Renal cortex interstitium (tissue), 11 donors: ENCODE data around the gene SIRPG. TPM values are rescaled to one million over a fixed set of nuclear protein-coding genes. Genes with fewer than 3 reads are reported as not detected.

Experiments
- DNase-seq, 11 donors: peaks; one replicate each; pipeline ENCODE4 v3.0.0-alpha.2; 2013; ENCODE audit warnings: low read depth in 9 of 11, low spot score in 4 of 11; ENCODE audit errors: extremely low read depth in 1 of 11
- polyA plus RNA-seq, 3 donors: library from polyadenylated mRNA; unstranded; fragments of 120-200 nt; gene quantifications; one replicate each; pipeline ENCODE4 v1.2.1, GENCODE V29; 2013; ENCODE audit not compliant: insufficient read length in 3 of 3

SIRPG gene
- polyA plus RNA-seq, 3 donors, result not detected

DNA sequence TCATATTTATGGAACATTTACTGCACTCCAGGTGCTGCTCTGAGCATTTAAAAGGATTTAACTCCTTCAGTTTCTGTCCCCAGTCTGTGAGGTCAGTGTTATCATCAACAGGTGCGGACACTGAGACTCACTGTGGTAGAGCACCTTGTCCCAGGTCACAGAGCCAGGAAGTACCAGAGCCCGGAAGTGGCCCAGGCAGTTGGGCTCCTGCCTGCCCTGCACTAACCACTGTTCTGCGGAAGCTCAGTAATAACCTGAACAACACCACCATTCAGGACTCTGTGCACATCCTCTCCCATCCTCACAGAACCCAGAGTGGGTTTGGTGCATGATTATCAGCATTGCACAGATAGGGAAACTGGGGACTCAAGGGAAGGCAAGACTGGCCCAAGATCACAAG, 16.8 kb upstream of the SIRPG start:
- DNase-seq, result no peak

DNA sequence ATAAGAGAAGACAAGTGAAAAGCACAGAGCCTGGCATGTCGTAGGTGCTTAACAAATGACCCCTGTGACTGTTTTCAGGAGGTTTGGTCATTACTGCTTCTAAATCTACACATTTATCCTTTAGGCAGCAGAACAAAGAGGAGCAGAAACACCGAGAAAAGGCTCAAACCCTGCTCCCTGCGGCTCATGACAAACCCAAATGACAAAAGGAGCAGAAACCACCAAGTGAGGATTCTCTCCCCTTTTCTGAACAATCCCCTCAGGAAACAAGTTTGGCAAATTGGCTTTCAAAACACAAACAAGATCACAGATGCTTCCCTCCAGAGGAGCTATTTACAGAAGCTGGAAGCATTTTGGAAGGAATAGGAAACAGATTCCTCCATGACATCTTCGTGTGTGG, 15.8 kb upstream of the SIRPG start:
- no peak for DNase-seq

DNA sequence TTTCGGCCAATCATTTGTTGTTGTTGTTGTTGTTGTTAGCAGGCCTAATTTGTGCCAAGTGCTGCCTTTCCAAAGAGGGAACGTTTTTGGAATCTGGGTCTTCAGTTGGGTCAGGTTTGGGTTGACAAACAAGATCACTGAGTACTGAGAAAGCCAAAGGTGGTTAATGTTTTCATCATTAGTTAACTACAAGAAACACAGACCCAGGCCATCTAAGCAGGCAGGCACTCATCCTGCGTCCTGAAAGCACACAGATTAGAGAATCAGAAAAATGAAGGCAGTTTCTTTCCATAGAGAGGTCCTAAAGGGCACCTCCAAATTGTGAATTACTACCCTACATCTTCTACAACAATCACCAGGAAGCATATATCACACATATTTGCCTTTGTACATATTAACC, 15.1 kb upstream of the SIRPG start:
- DNase-seq, result no peak

DNA sequence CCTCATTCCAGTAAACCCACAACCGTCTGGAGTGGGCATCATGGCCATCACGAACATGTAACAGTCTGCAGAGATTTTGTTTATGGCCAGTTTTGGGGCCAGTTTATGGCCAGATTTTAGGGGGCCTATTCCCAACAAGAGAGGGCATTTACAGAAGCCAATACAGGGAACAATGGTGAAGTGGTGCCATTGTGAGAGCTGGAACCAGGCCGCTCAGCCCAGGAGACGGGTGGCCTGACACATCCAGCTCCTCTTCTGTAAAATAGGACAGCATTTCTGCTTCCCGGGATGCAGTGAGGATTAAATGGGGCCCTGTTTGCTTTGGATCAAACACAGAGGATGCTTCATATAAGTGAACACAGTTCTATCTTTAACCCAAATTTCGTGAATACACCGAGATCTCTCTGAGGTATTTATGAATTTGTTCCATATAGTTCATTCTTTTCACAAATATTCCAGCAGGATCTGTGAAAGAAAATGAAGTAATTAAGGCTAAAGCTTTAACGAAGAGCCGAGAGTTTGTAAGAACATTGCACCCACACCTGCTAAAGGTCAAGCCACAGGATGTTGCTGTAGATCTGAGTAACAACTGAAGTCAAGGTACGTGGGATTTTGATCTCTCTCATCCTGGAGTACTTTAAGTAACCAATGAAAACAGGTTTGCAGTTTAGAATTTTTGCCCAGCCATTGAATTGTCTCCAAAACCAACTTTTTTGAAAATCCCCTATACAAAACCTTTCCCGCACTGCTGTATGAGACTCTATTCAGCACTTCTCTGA, 14.5 kb upstream of the SIRPG start:
- DNase-seq, result no peak

DNA sequence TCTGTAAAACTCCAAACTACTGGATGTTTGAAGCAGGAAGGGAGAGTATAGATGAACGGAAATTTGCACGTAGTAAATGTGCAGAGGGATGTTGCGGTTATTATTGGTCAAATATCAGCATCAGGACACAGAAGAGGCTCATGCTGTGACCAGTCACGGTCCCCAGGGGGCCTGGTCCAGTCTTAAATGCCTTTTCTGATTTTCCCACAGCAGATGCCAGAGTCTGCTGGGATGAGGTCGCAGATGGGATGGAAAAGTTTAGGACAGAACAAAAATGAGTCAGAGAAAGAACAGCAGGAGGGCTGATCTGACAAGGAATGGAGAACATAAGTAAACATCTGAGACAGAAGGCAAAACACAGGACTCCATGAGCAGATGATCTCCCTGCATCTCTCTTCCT, 11.7 kb upstream of the SIRPG start:
- DNase-seq, result no peak

DNA sequence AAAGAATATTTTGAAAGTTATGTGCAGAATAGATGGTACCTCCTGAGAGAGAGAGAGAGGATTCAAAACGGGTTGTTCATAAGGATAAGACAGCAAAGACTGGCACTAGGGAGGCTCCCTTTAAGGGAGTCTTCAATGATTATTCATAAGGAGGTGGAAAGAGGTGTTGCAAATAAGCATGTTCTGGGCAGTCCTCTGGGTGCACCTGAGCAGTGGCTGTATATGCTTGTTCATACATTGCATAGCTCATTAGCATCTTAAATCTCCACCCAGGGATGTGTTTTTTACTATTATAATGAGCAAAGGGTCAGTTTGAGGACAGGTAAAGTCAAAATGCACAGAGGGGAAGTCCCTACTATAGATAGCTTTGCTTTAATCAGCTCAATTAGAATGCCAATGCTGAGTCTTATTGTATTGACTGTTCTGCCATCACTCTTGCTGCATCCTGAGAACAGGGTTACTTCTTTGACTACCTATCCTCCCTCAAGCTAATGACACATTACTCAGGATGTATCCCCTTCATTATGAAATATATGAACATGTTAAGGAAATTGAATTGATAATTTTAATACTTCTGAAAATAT, 10.0 kb upstream of the SIRPG start:
- DNase-seq, result no peak

DNA sequence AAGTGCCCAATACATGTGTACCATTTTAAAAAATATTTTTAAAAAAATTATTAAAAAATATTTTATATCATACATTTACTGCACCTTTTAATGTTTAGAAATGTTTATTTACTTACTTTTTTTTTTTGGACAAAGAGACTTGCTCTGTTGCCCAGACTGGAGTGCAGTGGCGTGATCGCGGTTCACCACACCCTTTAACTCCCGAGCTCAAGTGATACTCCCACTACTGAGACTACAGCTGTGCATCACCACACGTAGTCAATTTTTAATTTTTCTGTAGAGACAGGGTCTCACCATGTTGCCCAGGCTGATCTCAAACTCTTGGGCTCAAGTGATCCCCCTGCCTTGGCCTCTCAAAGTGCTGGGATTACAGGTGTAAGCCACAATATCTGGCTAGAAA, 9.2 kb upstream of the SIRPG start:
- no peak for DNase-seq

DNA sequence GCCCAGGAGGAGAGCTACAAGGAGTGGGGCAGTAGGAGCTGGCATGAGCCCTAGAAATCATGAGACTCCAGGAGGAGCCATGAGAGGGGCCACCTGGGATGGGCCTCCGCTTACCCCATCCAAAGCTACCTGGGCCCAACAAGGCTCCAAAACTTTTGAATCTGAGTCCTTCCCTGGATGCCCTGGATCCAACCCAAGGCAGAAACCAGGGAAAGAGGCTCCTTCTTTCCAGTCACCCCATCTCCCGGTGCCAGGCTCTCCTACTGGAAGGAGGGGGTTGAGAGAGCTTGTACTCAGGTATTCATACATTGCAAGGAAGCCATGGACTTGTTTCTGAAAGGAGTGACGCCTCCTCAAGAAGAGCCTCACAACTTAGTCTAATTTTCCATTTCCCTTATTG, 7.8 kb upstream of the SIRPG start:
- no peak for DNase-seq

DNA sequence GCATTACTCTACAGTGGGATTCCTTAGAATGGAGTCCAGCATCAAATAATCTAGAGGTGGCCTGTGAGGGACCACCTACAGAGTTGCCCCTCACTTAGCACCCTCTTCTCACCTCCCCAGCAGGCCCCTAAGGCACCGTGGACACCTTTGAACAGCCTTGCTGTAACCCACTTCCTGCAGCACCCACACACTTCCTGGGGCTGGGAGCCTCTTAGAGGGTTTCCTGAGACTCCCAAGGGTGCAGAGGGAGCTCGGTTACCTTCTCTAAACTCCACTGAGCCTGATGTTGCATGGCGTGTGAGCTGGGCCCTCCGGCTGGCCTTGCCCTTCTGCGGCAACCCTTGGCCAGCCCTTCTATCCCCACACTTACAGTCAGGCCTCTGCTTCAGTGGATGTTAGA, 7.3 kb upstream of the SIRPG start:
- no peak for DNase-seq

DNA sequence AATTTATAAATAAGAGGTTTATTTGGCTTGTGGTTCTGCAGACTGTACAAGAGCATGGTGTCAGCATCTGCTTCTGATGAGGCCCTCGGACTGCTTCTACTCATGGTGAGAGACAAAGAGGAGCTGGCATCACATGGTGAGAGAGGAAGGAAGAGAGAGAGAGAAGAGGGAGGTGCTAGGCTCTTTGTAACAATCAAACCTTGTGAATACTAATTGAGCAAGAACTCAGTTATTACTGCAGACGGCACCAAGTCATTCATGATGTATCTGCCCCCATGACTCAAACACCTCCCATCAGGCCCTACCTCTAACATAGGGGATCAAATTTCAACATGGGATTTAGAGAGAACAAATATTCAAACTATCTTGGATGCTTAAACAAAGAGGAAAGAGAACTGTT, 6.3 kb upstream of the SIRPG start:
- no peak for DNase-seq

DNA sequence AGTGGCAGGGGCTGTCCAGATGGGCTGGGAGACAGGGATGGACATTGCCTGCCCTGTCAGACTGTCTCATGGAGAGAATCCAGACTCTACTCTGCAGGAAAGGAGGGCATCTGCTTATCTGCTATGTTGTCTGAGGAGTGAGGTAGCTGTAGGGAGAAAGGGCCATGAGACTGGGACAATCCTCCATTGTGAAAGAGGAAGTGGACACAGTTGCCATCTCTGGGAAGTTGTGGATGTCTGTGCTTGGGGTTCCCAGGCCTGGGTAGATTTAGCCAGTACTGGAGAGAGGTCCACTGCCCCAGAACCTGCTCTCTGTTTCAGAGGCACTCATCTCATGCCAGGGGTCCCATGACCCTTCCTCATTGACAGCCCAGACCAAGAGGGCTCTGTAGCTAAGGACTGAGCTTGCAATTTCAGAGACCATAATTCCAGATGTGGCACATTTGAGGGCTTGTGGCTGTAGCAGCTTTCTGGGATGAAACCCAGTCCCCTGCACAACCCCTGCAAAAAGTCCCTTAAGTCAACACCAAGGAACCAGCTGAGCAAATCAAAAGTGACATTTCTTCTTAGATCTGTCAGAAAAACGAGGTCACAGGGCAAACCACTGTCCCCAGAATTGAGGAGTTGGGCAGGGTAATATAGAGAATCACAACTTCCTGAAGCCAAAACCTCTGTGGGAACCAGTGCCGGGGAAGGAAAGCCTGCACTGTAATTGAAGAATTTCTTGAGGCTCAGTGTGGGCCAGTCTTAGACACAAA, 4.1 kb upstream of the SIRPG start:
- DNase-seq, result no peak

DNA sequence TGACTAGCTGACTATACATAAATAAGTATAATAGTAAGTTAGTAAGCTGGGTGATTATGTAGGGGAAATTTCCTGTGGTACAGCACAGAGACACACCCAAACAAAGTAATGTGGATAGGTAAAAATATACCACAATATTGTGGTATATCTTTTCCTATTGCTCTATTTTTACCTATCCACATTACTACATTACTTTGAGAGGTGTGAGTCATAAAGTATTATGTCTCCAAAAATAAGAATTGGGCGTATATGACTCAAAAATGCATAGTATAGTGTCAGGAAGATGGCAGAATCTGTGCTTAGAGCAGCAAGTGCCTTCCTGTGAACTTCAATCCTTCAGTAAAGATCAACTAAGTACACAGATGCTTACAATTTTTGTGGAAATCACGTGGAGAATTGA, 2.7 kb upstream of the SIRPG start:
- DNase-seq, result no peak

DNA sequence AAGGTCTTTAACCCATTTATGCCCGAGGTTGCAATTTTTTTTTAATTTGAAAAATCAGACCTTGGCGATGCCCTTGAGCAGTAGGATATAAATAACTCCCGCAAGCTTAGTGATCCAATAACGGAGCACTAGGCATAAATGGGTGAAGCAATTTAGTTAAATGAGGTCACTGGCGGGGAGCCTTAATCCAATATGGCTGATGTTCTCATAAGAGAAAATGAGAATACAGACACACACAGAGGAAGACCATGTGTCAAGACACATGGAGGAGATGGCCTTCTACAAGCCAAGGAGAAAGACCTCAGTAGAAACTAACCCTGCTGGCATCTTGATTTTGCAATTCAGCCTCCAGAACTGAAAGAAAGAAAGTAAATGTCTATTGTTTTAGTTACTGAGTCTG, 735 bp downstream of the SIRPG start:
- DNase-seq, result no peak

DNA sequence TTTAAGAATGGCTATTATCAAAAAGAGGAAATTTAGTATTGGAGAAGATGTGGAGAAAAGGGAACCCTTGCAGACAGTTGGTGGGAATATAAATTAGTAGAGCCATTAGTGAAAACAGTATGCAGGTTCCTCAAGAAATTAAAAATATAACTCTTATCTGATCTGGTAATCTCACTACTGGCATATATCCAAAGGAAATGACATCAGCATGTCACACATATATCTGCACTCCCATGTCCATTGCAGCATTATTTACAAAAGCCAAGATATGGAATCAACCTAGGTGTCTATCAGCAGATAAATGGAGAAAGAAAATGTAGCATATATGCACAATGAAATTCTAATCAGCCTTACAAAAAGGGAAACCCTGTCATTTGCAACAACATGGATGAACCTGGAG, 2.6 kb downstream of the SIRPG start:
- no peak for DNase-seq

DNA sequence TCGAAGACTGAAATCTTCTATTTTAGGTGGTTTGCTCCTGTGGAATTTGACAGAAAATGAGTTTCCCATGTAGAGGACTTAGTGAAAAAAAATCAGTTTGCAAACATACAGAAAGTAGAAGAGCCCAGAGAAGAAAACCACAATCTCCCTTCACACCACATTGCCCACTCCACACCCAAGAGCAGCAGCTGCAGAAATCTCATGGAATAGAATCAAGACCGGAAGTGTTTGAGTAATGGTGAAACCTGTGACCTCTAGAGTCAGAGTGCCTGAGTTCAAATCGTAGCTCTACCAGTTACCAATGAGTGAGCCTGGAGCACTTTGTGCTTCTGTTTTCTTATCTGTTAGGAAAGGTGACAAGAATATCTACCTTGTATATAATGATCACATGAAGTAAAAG, 4.6 kb downstream of the SIRPG start:
- DNase-seq, result no peak

DNA sequence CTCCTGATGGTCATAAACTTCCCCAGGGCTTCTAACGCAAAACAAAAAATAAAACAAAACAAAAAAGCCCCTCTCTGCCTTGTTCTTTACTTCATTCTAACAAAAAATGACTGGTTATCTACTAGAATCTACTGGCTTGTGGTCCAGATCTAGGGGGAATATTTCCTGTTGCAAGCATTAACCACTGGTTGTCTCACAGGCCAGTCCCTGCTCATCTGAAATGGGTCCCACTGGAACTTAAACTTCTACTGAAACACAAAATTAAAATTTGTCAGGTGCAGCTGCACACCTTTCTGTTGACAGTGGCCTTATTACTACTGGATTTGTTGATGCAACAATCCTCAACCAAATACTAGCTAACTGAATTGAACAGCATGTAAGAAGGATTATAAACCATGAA, 5.5 kb downstream of the SIRPG start:
- no peak for DNase-seq

DNA sequence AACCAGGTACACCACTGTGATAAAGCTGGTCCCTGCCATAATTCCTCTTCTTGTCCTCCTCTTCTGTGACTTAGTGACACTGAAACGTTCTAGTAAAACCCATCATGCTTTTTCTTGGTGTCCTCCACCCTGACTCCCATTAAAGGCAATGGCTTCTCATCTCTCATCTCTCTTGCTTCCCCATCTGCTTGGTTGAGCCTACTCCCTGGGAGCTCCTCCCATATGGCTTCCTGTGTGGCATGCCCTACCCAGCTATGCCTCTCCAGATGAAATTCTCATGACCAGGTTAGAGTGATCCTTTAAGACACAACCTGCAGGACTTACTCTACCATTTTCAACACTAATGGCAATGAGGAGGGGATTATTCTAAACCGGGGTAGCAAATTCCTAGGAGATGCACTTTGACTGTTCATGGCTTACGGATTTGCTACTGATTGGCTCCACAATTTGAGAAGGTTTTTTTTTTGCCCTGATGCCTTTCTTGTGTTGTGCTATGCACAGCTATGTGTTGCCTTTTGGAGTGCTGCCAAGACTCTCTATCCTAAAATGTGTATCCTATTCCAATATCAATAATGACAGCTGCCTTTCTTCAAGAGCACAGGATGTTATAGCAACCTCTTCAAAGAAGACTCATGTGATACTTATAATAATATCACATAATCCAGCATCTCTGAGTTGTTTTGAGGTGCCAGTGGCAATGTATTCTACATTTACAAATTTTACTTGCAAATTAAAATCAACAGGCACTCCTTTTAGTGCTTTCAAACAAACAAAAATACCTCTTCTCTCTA, 6.1 kb downstream of the SIRPG start:
- DNase-seq, result no peak

DNA sequence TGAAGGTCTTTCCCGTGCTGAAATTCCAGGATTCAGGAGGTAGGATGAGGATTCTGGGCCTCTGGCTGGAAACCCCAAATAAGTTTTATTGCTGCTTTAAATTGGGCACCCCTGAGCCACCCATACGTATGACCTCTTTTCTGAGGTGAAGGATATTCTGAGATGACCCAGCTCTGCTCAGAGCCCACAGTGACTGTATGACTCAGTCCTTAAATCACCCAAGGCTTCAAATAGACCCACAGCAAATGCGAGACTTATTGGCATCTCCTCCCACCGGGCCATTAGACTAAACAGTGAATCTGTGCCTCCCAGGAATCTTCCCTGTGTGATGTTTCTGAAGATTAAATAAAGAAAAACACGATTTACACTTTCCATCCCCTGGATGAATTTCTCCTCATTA, 9.5 kb downstream of the SIRPG start:
- DNase-seq, result no peak

DNA sequence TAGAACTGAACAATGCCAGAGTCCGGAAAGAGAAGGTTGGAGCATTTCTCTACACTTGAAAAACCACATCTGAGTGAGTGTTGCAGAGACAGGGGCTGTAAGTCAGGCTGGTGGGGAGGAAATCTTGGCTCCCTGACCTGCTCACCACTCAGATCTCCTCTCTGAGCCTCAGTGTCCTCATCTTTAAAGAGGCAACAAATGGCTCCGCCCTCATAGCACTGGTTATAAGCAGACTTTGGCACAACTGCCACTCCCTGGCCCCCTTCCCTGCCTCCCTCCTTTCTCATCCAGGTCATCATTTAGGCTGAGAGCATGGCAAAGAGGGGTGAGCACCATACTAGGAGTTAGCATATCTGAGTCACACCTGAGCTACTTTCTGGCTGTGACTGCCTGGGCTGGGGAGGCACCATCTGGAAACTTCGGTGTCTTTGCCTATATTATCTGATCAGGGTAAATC, 10.6 kb downstream of the SIRPG start:
- DNase-seq, result no peak
